Gastrocnemius medialis (tissue), 4 donors: Measurements from ENCODE around the gene FAM83D. TPM values are rescaled to one million over a fixed set of nuclear protein-coding genes. Genes with fewer than 3 reads are reported as not detected.

ENCODE experiments used
- ATAC-seq, 2 donors: fragments of 150-250 bp; one replicate each; pipeline ENCODE4 v1.9.1; 2016
- DNase-seq, 2 donors: peaks; one replicate each; pipeline ENCODE4 v3.0.0-alpha.2; 2019
- H3K27ac ChIP-seq, 4 donors: fragments of 200-600 bp; sonication (generic); 1 replicate in 1 of 4; 2 replicates in 3 of 4; pipeline ENCODE4 v1.5.1; 2016 to 2018; ENCODE audit warnings: mild to moderate bottlenecking in 2 of 4, moderate library complexity in 1 of 4
- H3K27me3 ChIP-seq, 3 donors: fragments of 200-600 bp; sonication (generic) in 2 of 3; 1 replicate in 1 of 3; 2 replicates in 2 of 3; pipeline versions ENCODE4 v1.5.1 to v1.6.0; 2016 to 2019; ENCODE audit warnings: mild to moderate bottlenecking in 1 of 3, moderate library complexity in 1 of 3
- H3K36me3 ChIP-seq, 2 donors: fragments of 200-600 bp; sonication (generic) in 1 of 2; one replicate each; pipeline ENCODE4 v1.5.1; 2017 to 2018
- H3K4me1 ChIP-seq, 2 donors: fragments of 200-600 bp; sonication (generic) in 1 of 2; one replicate each; pipeline ENCODE4 v1.5.1; 2016 to 2017; ENCODE audit warnings: mild to moderate bottlenecking in 2 of 2
- H3K4me3 ChIP-seq, 4 donors: fragments of 200-600 bp; sonication (generic) in 3 of 4; 1 replicate in 1 of 4; 2 replicates in 3 of 4; pipeline ENCODE4 v1.5.1; 2016 to 2019; ENCODE audit warnings: mild to moderate bottlenecking in 2 of 4
- H3K9me3 ChIP-seq, 3 donors: fragments of 200-600 bp; sonication (generic) in 2 of 3; 1 replicate in 1 of 3; 2 replicates in 2 of 3; pipeline ENCODE4 v1.5.1; 2016 to 2019
- POLR2A ChIP-seq, 2 donors: fragments of 450-650 bp; IDR thresholded peaks; one replicate each; pipeline ENCODE4 v1.6.1; 2017; ENCODE audit warnings: antibody characterized with exemption in 2 of 2, mild to moderate bottlenecking in 2 of 2, moderate library complexity in 2 of 2
- in situ Hi-C, 4 donors: fragments of 200-750 bp; cut with MboI; loops; one replicate each; pipeline versions ENCODE4 v1.15.0 to v1.8.0; 2017; ENCODE audit warnings: low sequenced_read_pairs in 4 of 4
- intact Hi-C: fragments of 100-400 bp; cut with DNase I; formaldehyde crosslinking; loops from one replicate; pipeline ENCODE4 v1.15.1; 2023; ENCODE audit warnings: low total_unique reads
- total RNA-seq, 4 donors: library from RNA; depleted of rRNA; stranded (reverse); fragments of >200 nt; gene quantifications; one replicate each; pipeline versions ENCODE4 v1.1.0 to v1.2.3, GENCODE V29; 2016
- TF ChIP-seq, protein P1 (sequence below), 5 experiments: fragments of 450-650 bp in 3 of 5; fragments of 200-600 bp in 2 of 5; sonication (generic) in 2 of 5; IDR thresholded peaks in 4 of 5; conservative IDR thresholded peaks in 1 of 5; 1 replicate in 4 of 5; 2 replicates in 1 of 5; pipeline ENCODE4 v1.5.1; 2016 to 2019; ENCODE audit warnings: antibody characterized with exemption in 5 of 5, mild to moderate bottlenecking in 3 of 5, moderate library complexity in 3 of 5

Gene FAM83D
- total RNA-seq, 4 donors from 2014 or later: 0.40 TPM; not detected in 3

DNA sequence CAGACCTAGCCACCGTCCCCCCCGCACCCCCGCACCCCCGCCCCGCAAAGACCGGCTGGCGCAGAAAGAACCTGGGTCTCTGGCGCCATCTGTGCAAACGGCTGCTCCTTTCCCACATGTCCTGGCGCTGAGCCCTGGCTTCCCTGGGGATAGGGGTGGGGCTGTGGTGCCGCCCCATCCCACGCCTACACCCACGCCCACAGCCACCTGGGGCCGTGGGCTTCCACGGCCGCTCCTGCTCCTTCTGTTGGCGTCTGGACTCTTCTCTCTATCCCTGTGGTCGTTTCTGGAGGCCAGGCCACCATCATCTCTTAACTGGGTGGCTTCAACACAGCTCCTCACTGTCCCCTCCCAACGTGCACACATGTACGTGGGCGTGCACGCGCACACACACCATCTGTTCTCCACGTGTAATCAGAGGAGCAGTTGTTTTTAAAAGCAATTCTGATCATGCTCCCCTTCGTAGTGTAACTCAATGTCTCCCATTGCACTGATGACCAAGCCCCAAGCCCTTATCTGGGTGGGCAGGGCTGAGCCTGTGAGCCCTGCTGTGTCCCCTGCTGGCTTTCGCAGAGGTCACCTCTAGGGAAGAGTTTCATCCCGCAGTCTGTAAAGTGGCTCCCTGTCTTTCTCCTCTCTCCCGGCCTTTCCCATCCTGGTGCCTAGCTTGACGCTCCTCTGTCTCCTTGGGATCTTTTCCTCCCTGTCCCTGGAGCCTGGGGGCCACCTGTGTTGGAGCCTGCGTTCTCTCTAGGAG lies 31.9 kb upstream of the FAM83D start:
- Histone ChIP-seq H3K4me3 (no peak overlapping the region), H3K4me1 (no peaks in the 10 kb centered on the region), H3K27me3 (peaks cover 0 to 7% (median 0%) of the 10 kb centered on the region in 3 donors), H3K9me3 (no peaks in the 10 kb centered on the region), H3K36me3 (no peaks in the 10 kb centered on the region), H3K27ac (no peak overlapping the region)
- TF ChIP-seq, protein P1, sequence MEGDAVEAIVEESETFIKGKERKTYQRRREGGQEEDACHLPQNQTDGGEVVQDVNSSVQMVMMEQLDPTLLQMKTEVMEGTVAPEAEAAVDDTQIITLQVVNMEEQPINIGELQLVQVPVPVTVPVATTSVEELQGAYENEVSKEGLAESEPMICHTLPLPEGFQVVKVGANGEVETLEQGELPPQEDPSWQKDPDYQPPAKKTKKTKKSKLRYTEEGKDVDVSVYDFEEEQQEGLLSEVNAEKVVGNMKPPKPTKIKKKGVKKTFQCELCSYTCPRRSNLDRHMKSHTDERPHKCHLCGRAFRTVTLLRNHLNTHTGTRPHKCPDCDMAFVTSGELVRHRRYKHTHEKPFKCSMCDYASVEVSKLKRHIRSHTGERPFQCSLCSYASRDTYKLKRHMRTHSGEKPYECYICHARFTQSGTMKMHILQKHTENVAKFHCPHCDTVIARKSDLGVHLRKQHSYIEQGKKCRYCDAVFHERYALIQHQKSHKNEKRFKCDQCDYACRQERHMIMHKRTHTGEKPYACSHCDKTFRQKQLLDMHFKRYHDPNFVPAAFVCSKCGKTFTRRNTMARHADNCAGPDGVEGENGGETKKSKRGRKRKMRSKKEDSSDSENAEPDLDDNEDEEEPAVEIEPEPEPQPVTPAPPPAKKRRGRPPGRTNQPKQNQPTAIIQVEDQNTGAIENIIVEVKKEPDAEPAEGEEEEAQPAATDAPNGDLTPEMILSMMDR (IDR thresholded peaks at IDR 0.05 in 4 of 5, conservative IDR thresholded peaks at IDR 0.05 in 1 of 5): peak in 1 of 5 experiments; percentile 23
- no peak for TF ChIP-seq POLR2A (IDR thresholded peaks at IDR 0.05)
- intact Hi-C loops: loop anchor here (10.0 kb wide), 1 partner anchor 249 kb away; no protein-coding TSS in a partner anchor
- in situ Hi-C loops: loop anchor here in 1 of 4 donors (25.0 kb wide), 1 partner anchor 257 kb away; no protein-coding TSS in a partner anchor
- no peak for DNase-seq
- no peak for ATAC-seq

DNA sequence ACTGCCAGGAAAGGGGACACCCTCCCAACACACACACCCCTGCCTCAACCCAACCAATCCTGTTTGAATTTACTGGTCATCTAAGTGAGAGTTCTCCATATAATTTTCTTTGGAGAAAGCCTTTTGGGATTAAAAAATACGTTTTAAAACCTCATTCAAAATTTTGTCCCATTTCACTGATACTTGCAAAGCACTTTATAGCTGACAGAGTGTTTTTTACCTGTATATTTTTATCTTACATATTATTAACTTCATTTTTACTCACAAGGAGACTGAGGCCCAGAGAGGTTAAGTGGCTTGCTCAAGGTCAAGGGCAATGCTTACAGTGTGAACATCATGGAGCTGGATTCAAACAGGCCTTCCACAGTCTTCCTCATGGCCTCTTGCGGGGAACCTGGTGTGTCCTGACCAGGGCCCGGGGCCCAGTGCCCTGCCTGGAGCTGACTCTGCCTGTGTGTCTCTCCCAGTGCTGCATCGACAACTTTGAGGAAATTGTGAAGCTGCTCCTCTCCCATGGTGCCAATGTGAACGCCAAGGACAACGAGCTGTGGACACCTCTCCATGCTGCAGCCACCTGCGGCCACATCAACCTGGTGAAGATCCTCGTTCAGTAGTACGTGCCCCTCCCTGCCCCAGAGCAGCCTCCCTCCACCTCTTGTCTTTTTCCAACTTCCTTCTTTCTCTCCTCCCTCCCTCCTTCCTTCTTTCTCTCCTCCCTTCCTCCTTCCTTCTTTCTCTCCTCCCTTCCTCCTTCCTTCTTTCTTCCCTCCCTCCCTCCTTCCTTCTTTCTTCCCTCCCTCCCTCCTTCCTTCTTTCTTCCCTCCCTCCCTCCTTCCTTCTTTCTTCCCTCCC lies 30.9 kb upstream of the FAM83D start:
- peaks cover 0 to 7% (median 0%) of the 10 kb centered on the region in 3 donors for H3K27me3 ChIP-seq
- ATAC-seq: no peak
- no peak overlapping the region for H3K27ac ChIP-seq
- intact Hi-C loops (loop anchor here (10.0 kb wide), 1 partner anchor 251 kb away; no protein-coding TSS in a partner anchor), in situ Hi-C loops (loop anchor here in 1 of 4 donors (25.0 kb wide), 1 partner anchor 258 kb away; no protein-coding TSS in a partner anchor)
- no peak for TF ChIP-seq POLR2A (IDR thresholded peaks at IDR 0.05)
- TF ChIP-seq, protein P1 (IDR thresholded peaks at IDR 0.05 in 4 of 5, conservative IDR thresholded peaks at IDR 0.05 in 1 of 5): no peak
- no peaks in the 10 kb centered on the region for H3K9me3 ChIP-seq
- no peak overlapping the region for H3K4me3 ChIP-seq
- no peak for DNase-seq
- H3K36me3 ChIP-seq: no peaks in the 10 kb centered on the region
- no peaks in the 10 kb centered on the region for H3K4me1 ChIP-seq

DNA sequence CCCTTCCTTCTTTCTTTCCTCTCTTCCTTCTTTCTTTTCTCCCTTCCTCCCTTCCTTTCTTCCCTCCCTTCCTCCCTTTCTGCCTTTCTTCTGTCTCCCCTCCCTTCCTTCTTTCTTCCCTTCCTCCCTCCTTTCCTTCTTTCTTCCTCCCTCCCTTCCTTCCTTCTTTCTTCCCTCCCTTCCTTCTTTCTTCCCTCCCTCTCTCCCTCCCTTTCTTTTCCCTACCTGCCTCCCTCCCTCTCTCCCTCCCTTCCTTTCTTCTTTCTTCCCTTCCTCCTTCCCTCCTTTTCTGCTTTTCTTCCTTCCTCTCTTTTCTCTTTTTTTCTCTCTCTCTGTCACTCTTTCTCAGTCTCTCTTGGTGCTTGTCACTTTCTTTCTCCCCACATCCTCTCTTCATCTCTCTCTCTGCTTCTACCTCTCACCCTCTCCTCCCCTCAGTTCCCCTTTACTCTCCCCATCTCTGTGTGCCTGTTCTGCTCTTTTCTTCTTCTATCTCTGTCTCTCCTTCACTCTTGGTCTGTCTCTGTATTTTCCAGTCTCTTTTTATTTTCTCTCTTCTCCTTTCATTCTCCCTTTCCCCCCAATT lies 30.1 kb upstream of the FAM83D start:
- Histone ChIP-seq H3K36me3 (no peaks in the 10 kb centered on the region), H3K27ac (no peak overlapping the region), H3K4me1 (no peaks in the 10 kb centered on the region), H3K4me3 (no peak overlapping the region), H3K9me3 (no peaks in the 10 kb centered on the region), H3K27me3 (peaks cover 0 to 7% (median 0%) of the 10 kb centered on the region in 3 donors)
- ATAC-seq (no peak), DNase-seq (no peak)
- TF ChIP-seq, protein P1 (IDR thresholded peaks at IDR 0.05 in 4 of 5, conservative IDR thresholded peaks at IDR 0.05 in 1 of 5): no peak
- no peak for TF ChIP-seq POLR2A (IDR thresholded peaks at IDR 0.05)
- intact Hi-C loops (loop anchor here (10.0 kb wide), 1 partner anchor 251 kb away; no protein-coding TSS in a partner anchor), in situ Hi-C loops (loop anchor here in 1 of 4 donors (25.0 kb wide), 1 partner anchor 259 kb away; no protein-coding TSS in a partner anchor)

DNA sequence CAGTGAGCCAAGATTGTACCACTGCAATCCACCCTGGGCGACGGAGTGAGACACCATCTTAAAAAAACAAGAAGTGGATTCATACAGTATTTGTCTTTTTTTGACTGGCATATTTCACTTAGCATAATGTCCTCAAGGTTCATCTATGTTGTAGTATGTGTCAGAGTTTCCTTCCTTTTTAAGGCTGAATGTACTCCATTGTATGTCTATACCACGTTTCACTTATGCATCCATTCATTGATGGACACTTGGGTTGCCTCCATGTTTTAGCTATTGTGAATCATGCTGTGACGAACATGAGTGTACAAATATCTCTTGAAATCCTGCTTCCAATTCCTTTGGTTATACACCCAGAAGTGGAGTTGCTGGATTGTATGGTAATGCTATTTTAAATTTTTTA lies 28.9 kb upstream of the FAM83D start:
- DNase-seq (no peak), ATAC-seq (no peak)
- intact Hi-C loops: loop anchor here (10.0 kb wide), 1 partner anchor 252 kb away; no protein-coding TSS in a partner anchor
- peaks cover 0 to 7% (median 0%) of the 10 kb centered on the region in 3 donors for H3K27me3 ChIP-seq
- in situ Hi-C loops: loop anchor here in 1 of 4 donors (25.0 kb wide), 1 partner anchor 260 kb away; no protein-coding TSS in a partner anchor
- TF ChIP-seq, protein P1 (IDR thresholded peaks at IDR 0.05 in 4 of 5, conservative IDR thresholded peaks at IDR 0.05 in 1 of 5): no peak
- no peak for TF ChIP-seq POLR2A (IDR thresholded peaks at IDR 0.05)
- H3K4me1 ChIP-seq: no peaks in the 10 kb centered on the region
- no peaks in the 10 kb centered on the region for H3K36me3 ChIP-seq
- no peak overlapping the region for H3K27ac ChIP-seq
- no peak overlapping the region for H3K4me3 ChIP-seq
- no peaks in the 10 kb centered on the region for H3K9me3 ChIP-seq
